DND-41 (cell line): ENCODE results near the gene ADAMTSL3.

ENCODE experiments used
- ATAC-seq: fragments of 200-7000 bp; cut with Tn5 transposase; 3 replicates; pipeline ENCODE4 v1.9.1; 2021; ENCODE audit warnings: low read depth; ENCODE audit not compliant: insufficient read depth
- DNase-seq: peaks from one replicate; pipeline ENCODE4 v3.0.0-alpha.2; 2020
- H2AFZ ChIP-seq: 2 replicates; pipeline ENCODE4 v1.6.0; 2012; ENCODE audit warnings: low read depth, low read length
- H3K27ac ChIP-seq: 2 replicates; pipeline ENCODE4 v1.5.1; 2012; ENCODE audit warnings: low read length, inconsistent platforms
- H3K27me3 ChIP-seq: fragments of 200-600 bp; sonication (generic); 2 replicates; pipeline ENCODE4 v1.6.0; 2012; ENCODE audit warnings: low read length, mild to moderate bottlenecking, inconsistent platforms; ENCODE audit not compliant: insufficient read depth, poor library complexity
- H3K36me3 ChIP-seq: 2 replicates; pipeline ENCODE4 v1.5.1; 2012; ENCODE audit warnings: low read length, inconsistent platforms; ENCODE audit not compliant: insufficient read depth
- H3K4me1 ChIP-seq: 2 replicates; pipeline ENCODE4 v1.5.1; 2012; ENCODE audit warnings: mild to moderate bottlenecking, low read length; ENCODE audit not compliant: insufficient read depth
- H3K4me2 ChIP-seq: 2 replicates; pipeline ENCODE4 v1.6.0; 2012; ENCODE audit warnings: mild to moderate bottlenecking, moderate library complexity, low read length, inconsistent platforms; ENCODE audit not compliant: insufficient read depth
- H3K4me3 ChIP-seq, 2 experiments: fragments of 200-600 bp in 1 of 2; shearing (Covaris generic) in 1 of 2; 2 replicates each; pipeline ENCODE4 v1.5.1; 2012 to 2016; ENCODE audit warnings: inconsistent platforms in 2 of 2, low read length in 2 of 2, mild to moderate bottlenecking in 2 of 2, low read depth in 1 of 2, moderate library complexity in 1 of 2
- H3K79me2 ChIP-seq: 2 replicates; pipeline ENCODE4 v1.6.0; 2012; ENCODE audit warnings: low read length, inconsistent platforms; ENCODE audit not compliant: insufficient read depth
- H3K9ac ChIP-seq: 2 replicates; pipeline ENCODE4 v1.6.0; 2012; ENCODE audit warnings: low read depth, mild to moderate bottlenecking, inconsistent platforms, low read length, moderate library complexity
- H3K9me3 ChIP-seq: 2 replicates; pipeline ENCODE4 v1.5.1; 2012; ENCODE audit warnings: low read length, moderate library complexity, mild to moderate bottlenecking, inconsistent platforms; ENCODE audit not compliant: insufficient read depth, severe bottlenecking
- H4K20me1 ChIP-seq: 2 replicates; pipeline ENCODE4 v1.6.0; 2012; ENCODE audit warnings: low read length; ENCODE audit not compliant: insufficient read depth
- EZH2 ChIP-seq: IDR thresholded peaks from 3 replicates; pipeline ENCODE4 v1.6.1; 2012; ENCODE audit warnings: borderline replicate concordance, low read depth, mild to moderate bottlenecking, moderate library complexity, low read length, inconsistent platforms; ENCODE audit not compliant: severe bottlenecking
- TF ChIP-seq, protein P1 (sequence below): IDR thresholded peaks from 2 replicates; pipeline ENCODE4 v1.5.1; 2012; ENCODE audit warnings: borderline replicate concordance, low read length, moderate library complexity, mild to moderate bottlenecking; ENCODE audit not compliant: poor library complexity, severe bottlenecking; ENCODE audit errors: extremely low read depth

The ADAMTSL3 gene

DNA sequence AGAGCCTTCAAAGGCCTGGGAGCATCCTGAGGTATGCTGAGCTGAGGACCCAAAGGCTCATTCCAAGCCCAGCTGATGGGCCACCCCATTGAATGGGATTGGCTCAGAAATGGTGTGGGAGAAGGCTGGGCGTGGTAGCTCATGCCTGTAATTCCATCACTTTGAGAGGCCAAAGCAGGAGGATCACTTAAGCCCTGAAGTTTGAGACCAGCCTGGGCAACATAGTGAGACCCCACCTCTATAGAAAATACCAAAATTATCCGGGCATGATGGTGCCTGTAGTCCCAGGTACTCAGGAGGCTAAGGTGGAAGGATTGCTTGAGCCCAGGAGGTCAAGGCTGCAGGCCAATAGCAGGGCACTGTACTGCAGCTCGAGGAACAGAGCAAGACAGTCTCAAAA, 43.8 kb upstream of the ADAMTSL3 start:
- Histone ChIP-seq H3K4me2 (no peak overlapping the region), H4K20me1 (no peaks in the 10 kb centered on the region), H2AFZ (no peak overlapping the region), H3K9ac (no peak overlapping the region), H3K79me2 (no peaks in the 10 kb centered on the region), H3K9me3 (no peaks in the 10 kb centered on the region), H3K4me1 (no peaks in the 10 kb centered on the region), H3K4me3 (no peak overlapping the region), H3K27me3 (no peaks in the 10 kb centered on the region), H3K27ac (no peak overlapping the region), H3K36me3 (no peaks in the 10 kb centered on the region)
- ATAC-seq (no peak), DNase-seq (no peak)
- TF ChIP-seq, protein P1, sequence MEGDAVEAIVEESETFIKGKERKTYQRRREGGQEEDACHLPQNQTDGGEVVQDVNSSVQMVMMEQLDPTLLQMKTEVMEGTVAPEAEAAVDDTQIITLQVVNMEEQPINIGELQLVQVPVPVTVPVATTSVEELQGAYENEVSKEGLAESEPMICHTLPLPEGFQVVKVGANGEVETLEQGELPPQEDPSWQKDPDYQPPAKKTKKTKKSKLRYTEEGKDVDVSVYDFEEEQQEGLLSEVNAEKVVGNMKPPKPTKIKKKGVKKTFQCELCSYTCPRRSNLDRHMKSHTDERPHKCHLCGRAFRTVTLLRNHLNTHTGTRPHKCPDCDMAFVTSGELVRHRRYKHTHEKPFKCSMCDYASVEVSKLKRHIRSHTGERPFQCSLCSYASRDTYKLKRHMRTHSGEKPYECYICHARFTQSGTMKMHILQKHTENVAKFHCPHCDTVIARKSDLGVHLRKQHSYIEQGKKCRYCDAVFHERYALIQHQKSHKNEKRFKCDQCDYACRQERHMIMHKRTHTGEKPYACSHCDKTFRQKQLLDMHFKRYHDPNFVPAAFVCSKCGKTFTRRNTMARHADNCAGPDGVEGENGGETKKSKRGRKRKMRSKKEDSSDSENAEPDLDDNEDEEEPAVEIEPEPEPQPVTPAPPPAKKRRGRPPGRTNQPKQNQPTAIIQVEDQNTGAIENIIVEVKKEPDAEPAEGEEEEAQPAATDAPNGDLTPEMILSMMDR = no peak
- no peak for TF ChIP-seq EZH2

DNA sequence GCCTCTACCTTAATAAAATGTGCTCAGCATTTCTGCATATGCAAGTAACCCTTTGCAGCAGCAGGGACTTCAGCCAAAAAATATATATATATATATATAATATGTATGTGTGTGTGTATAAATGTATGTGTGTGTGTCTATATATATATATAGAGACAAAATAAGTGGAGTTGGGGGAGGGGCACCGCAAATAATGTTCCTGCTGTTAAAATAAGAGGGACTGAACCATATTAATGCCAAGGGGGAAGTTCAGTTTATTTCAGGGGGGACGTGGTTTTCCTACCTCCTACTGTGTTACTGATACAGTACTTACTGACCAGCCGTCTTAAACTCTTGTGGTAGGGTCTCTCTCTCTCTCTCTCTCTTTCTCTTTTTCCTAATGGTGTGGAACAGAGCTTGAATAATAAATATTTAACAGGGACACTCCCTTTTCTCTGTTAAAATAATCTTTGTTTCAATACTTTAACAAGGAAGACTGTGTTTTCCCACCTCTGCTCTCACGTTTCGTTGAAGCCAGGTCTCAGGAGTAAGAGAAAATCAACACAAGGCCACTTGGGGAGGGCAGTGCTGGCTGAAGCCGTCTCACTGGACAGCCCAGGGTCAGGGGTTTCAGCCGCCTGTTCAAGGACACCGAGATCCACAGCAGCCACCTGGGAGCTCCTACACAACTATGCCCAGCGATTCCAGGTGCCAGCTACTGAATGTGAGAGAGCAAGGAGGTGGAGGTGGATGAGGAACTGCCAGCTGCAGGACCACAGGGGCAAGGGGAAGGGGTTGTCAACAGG, 42.8 kb upstream of the ADAMTSL3 start:
- H3K9me3 ChIP-seq = no peaks in the 10 kb centered on the region
- H3K4me2 ChIP-seq = no peak overlapping the region
- ATAC-seq (no peak), DNase-seq (no peak)
- no peak overlapping the region for H2AFZ ChIP-seq
- TF ChIP-seq, protein P1 = no peak
- no peak for TF ChIP-seq EZH2
- no peaks in the 10 kb centered on the region for H3K79me2 ChIP-seq
- no peak overlapping the region for H3K9ac ChIP-seq
- H4K20me1 ChIP-seq = no peaks in the 10 kb centered on the region
- H3K4me1 ChIP-seq = no peaks in the 10 kb centered on the region
- no peak overlapping the region for H3K27ac ChIP-seq
- H3K36me3 ChIP-seq = no peaks in the 10 kb centered on the region
- H3K27me3 ChIP-seq = no peaks in the 10 kb centered on the region
- no peak overlapping the region for H3K4me3 ChIP-seq

DNA sequence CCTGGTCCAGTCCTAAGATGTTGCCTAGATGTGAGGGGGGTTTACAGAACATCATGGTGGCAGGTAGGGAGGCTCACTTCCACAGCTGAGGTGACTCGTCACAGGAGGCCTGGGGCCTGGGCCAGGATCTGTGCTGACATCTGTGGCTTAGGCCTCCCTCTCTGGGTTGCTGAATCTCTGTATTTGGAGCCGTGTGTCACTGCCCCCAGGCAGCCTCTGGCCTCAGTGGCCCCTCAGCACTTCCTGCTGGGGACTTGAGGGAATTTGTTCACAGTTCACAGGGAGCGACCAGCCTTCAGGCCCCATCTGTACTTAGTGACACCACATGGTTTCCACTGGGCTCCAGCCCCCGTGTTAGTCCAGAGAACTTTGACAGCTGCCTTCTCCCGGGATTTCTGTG, 41.7 kb upstream of the ADAMTSL3 start:
- Histone ChIP-seq H3K9me3 (no peaks in the 10 kb centered on the region), H3K4me2 (no peak overlapping the region), H3K27ac (no peak overlapping the region), H3K9ac (no peak overlapping the region), H2AFZ (no peak overlapping the region; the same call in 1 of the 2 replicates), H3K27me3 (no peaks in the 10 kb centered on the region), H3K36me3 (no peaks in the 10 kb centered on the region), H3K4me1 (no peaks in the 10 kb centered on the region), H3K79me2 (no peaks in the 10 kb centered on the region), H4K20me1 (no peaks in the 10 kb centered on the region), H3K4me3 (no peak overlapping the region)
- TF ChIP-seq EZH2 = no peak
- TF ChIP-seq, protein P1 = no peak
- ATAC-seq (no peak), DNase-seq (no peak)
